ENCODE results near the gene CRB2.
"Not testable (repeated sequence)": the region's sequence is repeated elsewhere in the genome, so short reads cannot be mapped to it uniquely, and the experiment has no call there.

The CRB2 gene

DNA sequence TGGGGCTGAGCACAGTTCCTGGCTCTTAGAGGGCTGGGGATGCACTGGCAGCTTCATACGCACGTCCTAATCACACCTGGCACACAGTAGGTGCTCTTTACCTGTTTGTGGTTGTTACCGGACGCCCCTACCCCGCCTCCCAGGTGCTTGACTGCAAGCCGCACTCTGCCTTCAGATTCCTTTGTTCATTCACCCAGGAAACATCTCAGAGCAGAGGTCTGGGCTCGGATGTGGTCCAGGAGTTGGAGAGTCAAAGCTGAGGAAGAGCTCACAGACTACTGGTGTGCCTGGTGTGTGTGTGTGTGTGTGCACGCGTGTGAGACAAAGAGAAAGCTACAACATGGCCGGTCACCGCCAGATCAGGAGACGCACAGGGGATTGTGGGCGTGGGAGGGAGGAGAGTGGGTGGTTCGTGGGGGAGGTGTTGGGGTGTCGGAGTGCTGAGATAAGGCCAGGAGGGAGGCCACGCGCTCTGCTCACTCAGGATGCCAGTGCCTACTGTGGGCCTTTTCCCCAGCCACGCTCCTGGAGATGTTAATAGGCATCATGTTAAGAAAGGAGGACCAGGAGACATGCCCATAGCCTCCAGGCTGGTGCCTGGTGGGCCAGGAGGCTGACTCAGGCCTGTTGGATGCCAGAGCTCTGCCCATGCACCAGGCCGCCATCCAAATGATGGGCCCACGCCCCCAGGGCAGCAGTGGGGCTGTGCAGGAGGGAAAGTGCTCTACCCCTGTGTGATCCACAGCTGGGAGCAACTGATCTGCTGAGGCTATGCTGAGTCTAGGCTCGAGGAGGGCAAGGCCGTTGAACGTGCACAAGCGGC lies 39.9 kb downstream of the CRB2 start:
- DNase-seq (ENCODE audit: low read depth) = no peak
- TF ChIP-seq, protein P1, sequence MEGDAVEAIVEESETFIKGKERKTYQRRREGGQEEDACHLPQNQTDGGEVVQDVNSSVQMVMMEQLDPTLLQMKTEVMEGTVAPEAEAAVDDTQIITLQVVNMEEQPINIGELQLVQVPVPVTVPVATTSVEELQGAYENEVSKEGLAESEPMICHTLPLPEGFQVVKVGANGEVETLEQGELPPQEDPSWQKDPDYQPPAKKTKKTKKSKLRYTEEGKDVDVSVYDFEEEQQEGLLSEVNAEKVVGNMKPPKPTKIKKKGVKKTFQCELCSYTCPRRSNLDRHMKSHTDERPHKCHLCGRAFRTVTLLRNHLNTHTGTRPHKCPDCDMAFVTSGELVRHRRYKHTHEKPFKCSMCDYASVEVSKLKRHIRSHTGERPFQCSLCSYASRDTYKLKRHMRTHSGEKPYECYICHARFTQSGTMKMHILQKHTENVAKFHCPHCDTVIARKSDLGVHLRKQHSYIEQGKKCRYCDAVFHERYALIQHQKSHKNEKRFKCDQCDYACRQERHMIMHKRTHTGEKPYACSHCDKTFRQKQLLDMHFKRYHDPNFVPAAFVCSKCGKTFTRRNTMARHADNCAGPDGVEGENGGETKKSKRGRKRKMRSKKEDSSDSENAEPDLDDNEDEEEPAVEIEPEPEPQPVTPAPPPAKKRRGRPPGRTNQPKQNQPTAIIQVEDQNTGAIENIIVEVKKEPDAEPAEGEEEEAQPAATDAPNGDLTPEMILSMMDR (IDR thresholded peaks at IDR 0.05; ENCODE audit: low read depth, low read length) = no peak
- TF ChIP-seq POLR2A (IDR thresholded peaks at IDR 0.05; ENCODE audit: extremely low read depth, insufficient read length) (no peak), MYC (IDR thresholded peaks at IDR 0.05; ENCODE audit: low read depth, low read length) (no peak)
- TF ChIP-seq, protein P2, sequence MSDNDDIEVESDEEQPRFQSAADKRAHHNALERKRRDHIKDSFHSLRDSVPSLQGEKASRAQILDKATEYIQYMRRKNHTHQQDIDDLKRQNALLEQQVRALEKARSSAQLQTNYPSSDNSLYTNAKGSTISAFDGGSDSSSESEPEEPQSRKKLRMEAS (IDR thresholded peaks at IDR 0.05; ENCODE audit: low read depth, low read length) = no peak
- H3K4me3 ChIP-seq (ENCODE audit: low read depth, low read length) = no peak overlapping the region

DNA sequence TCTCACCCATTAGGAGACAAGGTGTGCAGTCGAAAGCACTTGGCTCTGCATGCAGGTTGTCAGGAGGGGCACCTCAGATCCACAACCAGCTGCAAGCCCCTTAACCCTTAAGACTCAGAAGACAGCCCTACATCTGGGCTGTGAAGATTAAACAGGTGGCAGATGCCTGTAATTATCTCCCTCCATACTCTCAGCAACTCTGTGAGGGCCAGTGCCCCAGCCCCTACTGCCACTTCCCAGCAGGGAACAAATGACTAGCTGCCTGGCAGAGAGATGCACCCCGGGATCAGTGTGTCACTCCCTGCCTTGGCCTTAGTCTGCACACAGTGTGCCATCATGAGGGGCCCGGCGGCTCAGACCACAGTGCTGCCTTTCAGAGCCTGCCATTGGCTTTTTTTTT lies 42.0 kb downstream of the CRB2 start:
- no peak for TF ChIP-seq MYC (IDR thresholded peaks at IDR 0.05; ENCODE audit: low read depth, low read length)
- TF ChIP-seq POLR2A (IDR thresholded peaks at IDR 0.05; ENCODE audit: extremely low read depth, insufficient read length) = no peak
- TF ChIP-seq, protein P2 (IDR thresholded peaks at IDR 0.05; ENCODE audit: low read depth, low read length) = no peak
- TF ChIP-seq, protein P1 (IDR thresholded peaks at IDR 0.05; ENCODE audit: low read depth, low read length) = no peak
- DNase-seq (ENCODE audit: low read depth) = no peak
- no peak overlapping the region for H3K4me3 ChIP-seq (ENCODE audit: low read depth, low read length)

DNA sequence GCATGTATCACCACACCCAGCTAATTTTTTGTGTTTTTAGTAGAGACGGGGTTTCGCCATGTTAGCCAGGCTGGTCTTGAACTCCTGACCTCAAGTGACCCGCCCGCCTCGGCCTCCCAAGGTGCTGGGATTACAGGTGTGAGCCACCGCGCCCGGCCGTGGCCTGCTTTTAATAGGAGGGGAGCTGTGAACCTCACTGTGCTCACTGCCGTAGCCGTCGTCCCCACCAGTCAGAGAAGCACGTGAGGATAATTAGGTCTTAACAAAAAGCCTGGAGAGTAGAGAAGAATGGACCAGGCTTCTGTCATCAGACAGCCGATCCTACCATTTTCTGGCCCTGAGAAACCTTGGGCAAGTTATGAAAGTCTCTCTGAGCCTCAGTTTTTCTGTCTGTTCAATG lies 42.9 kb downstream of the CRB2 start:
- DNase-seq (ENCODE audit: low read depth); H3K4me3 ChIP-seq (ENCODE audit: low read depth, low read length): not testable (repeated sequence)

DNA sequence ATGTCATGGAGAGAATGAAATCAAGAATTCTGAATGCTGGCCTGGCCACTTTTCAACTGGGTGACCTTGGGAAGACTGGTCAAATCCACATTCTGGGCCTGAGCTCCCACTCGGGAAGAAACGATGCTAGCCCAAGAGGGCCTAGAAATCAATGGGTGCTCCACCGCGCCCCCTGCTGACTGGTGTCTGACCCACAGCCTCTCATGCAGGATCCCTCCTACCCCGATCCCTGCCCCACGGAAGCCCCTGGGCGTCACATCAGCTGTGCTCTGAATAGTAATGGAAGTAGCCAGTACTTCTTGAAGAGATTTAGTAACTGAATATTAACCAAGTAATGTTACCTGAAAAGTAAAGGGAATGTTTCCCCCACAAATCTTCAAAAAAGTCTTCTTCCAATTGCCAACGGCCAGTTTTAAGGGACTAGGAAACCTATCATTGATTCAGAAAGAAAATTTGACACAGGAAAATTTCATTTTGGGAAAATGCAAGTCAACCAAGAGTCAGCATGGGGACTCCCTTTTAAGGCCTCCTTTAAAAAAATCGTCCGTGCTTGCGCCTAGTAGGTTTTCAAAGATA lies 43.9 kb downstream of the CRB2 start:
- TF ChIP-seq, protein P1 (IDR thresholded peaks at IDR 0.05; ENCODE audit: low read depth, low read length) = peak; percentile 62
- TF ChIP-seq, protein P2 (IDR thresholded peaks at IDR 0.05; ENCODE audit: low read depth, low read length) = no peak
- no peak for TF ChIP-seq MYC (IDR thresholded peaks at IDR 0.05; ENCODE audit: low read depth, low read length)
- peak; percentile 29 for DNase-seq (ENCODE audit: low read depth)
- H3K4me3 ChIP-seq (ENCODE audit: low read depth, low read length) = no peak overlapping the region

DNA sequence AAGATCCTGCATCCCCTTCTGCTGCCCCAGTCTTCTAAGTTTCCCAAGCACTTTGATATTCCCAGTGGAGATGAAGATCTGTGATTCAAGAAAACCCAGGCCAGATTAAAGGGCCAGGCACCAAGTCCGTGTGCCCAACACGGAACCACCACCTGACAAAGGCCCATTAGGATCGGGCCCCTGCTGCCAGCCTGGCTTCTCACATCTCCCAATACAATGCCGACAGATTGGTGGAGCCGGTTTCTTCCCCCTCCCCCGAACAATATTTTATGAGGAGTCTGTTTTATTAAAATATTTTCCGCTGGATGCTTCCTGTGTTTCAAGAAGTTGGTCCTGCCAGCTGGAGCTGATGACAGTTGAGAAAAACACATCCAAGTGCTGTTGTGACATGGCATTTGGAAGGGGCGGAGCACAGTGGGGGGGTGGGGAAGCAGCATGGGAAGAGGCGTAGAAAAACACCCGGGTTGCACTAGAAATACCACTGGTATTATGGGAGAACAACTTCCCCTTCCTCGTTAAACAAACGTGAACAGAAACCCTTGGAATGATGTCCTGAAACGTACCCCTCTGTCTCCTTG lies 45.0 kb downstream of the CRB2 start:
- TF ChIP-seq, protein P2 (IDR thresholded peaks at IDR 0.05; ENCODE audit: low read depth, low read length) = no peak
- no peak for TF ChIP-seq POLR2A (IDR thresholded peaks at IDR 0.05; ENCODE audit: extremely low read depth, insufficient read length)
- TF ChIP-seq, protein P1 (IDR thresholded peaks at IDR 0.05; ENCODE audit: low read depth, low read length) = no peak
- no peak for TF ChIP-seq MYC (IDR thresholded peaks at IDR 0.05; ENCODE audit: low read depth, low read length)
- no peak overlapping the region for H3K4me3 ChIP-seq (ENCODE audit: low read depth, low read length)
- no peak for DNase-seq (ENCODE audit: low read depth)

DNA sequence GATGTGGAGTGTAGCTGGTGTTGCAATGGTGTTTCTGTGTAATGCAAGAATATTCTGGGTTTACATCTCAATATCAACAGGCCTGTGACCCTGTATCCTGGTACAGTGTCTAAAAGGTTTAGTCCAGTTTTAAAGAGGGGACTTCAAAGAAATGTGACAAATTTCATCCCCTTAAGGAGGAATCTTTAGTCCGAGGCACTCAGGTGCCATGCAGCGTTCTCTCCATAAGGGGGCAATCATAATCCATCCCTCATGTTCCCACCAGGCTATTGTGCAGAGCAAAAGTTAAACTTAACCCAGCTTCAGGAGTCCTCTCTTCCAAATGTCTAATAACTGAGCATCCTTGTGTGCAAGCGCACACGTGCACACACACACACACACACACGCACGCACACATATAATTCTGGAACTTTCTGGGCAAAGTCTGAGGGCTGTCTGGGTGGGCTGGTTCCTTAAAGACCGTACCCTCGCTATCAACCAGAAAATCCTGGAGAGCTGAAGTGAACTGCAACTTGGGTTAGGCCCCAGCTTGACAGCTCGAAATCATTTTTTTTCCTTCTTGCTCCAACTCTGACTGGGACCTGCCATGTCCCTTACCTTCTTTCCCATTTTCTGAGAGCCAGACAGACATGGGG lies 46.0 kb downstream of the CRB2 start:
- no peak for TF ChIP-seq MYC (IDR thresholded peaks at IDR 0.05; ENCODE audit: low read depth, low read length)
- TF ChIP-seq, protein P1 (IDR thresholded peaks at IDR 0.05; ENCODE audit: low read depth, low read length) = peak; percentile 90
- DNase-seq (ENCODE audit: low read depth) = peak; percentile 52
- no peak overlapping the region for H3K4me3 ChIP-seq (ENCODE audit: low read depth, low read length)
